PFSK-1 (cell line): ENCODE data around the gene VSTM2A.

ENCODE experiments used
- FOXP2 ChIP-seq: optimal IDR thresholded peaks from 2 replicates; pipeline ENCODE3; 2011; ENCODE audit warnings: borderline replicate concordance, control low read depth, inconsistent platforms; ENCODE audit not compliant: insufficient read depth; ENCODE audit errors: extremely low read length, extremely low read depth
- POLR2AphosphoS5 ChIP-seq: IDR thresholded peaks from 2 replicates; pipeline ENCODE4 v1.6.1; 2012; ENCODE audit warnings: low read depth, mild to moderate bottlenecking, control low read depth, low read length, moderate library complexity
- SIN3A ChIP-seq: IDR thresholded peaks from 2 replicates; pipeline ENCODE4 v1.6.1; 2012; ENCODE audit warnings: mild to moderate bottlenecking, low read length, moderate library complexity, borderline replicate concordance; ENCODE audit not compliant: insufficient read depth
- TAF1 ChIP-seq: IDR thresholded peaks from 2 replicates; pipeline ENCODE4 v1.6.1; 2012; ENCODE audit warnings: low read length, control low read depth, borderline replicate concordance; ENCODE audit not compliant: insufficient read depth
- TF ChIP-seq, protein P1 (sequence below), 2 experiments: IDR thresholded peaks; 2 replicates each; pipeline versions ENCODE4 v1.6.1 to v1.8.0; 2011 to 2012; ENCODE audit warnings: low read depth in 2 of 2, low read length in 2 of 2, control low read depth in 1 of 2, inconsistent platforms in 1 of 2, mild to moderate bottlenecking in 1 of 2, moderate library complexity in 1 of 2; ENCODE audit not compliant: insufficient read depth in 1 of 2

DNA sequence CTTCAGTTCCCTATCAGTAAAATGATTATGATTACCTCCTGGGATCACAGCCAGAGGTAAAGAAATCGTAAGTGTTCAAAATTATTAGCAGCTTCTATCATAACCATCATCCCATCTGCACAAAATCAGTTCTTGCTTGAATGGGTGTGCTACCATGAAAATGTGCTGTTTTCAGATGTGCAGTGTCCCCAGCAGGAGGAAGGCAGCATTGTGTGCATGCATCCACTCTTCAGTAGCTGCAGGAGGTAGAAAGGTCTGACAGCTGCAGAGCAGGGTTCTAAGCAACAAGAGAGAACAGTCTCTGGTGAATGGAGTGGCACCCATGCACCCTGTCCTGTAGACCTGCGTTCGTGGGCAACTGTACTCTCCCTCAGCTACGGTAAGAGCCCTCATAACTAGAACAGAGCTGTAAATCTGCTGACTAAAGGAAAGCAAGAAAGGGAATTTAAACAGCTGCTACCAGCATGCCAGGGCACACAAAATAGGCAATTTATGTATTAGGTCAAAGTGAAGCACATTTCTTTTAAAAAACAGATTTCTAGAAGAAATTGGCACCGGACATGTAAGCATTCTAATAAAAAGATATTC lies 21.2 kb downstream of the VSTM2A start:
- TF ChIP-seq, protein P1, sequence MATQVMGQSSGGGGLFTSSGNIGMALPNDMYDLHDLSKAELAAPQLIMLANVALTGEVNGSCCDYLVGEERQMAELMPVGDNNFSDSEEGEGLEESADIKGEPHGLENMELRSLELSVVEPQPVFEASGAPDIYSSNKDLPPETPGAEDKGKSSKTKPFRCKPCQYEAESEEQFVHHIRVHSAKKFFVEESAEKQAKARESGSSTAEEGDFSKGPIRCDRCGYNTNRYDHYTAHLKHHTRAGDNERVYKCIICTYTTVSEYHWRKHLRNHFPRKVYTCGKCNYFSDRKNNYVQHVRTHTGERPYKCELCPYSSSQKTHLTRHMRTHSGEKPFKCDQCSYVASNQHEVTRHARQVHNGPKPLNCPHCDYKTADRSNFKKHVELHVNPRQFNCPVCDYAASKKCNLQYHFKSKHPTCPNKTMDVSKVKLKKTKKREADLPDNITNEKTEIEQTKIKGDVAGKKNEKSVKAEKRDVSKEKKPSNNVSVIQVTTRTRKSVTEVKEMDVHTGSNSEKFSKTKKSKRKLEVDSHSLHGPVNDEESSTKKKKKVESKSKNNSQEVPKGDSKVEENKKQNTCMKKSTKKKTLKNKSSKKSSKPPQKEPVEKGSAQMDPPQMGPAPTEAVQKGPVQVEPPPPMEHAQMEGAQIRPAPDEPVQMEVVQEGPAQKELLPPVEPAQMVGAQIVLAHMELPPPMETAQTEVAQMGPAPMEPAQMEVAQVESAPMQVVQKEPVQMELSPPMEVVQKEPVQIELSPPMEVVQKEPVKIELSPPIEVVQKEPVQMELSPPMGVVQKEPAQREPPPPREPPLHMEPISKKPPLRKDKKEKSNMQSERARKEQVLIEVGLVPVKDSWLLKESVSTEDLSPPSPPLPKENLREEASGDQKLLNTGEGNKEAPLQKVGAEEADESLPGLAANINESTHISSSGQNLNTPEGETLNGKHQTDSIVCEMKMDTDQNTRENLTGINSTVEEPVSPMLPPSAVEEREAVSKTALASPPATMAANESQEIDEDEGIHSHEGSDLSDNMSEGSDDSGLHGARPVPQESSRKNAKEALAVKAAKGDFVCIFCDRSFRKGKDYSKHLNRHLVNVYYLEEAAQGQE (IDR thresholded peaks at IDR 0.05; ENCODE audit: insufficient read depth in 1 of 2, low read depth in 2 of 2, low read length in 2 of 2) = no peak
- TF ChIP-seq POLR2AphosphoS5 = no peak
- no peak for TF ChIP-seq SIN3A
- no peak for TF ChIP-seq TAF1
- TF ChIP-seq FOXP2 = no peak
